AG09309 (cell line): ENCODE results near the gene ULK1.

Experiments
- DNase-seq: peaks from one replicate; pipeline ENCODE4 v3.0.0-alpha.2; 2010; ENCODE audit warnings: low read depth
- H3K4me3 ChIP-seq: 2 replicates; pipeline ENCODE4 v1.5.1; 2011; ENCODE audit warnings: mild to moderate bottlenecking, low read depth, low read length, moderate library complexity; ENCODE audit not compliant: control insufficient read depth
- CTCF ChIP-seq: IDR thresholded peaks from 2 replicates; pipeline ENCODE4 v1.5.1; 2011; ENCODE audit warnings: mild to moderate bottlenecking, low read depth, low read length, inconsistent platforms; ENCODE audit not compliant: insufficient read depth, control insufficient read depth; ENCODE audit errors: missing control alignments

Gene ULK1

GRCh38 chr12:131894313-131894860 lies at the start of gene ULK1:
Gene ULK1 (plus strand): TSS chr12:131894622. CDS start chr12:131895002, 380 bp downstream.
- no peak for TF ChIP-seq CTCF
- H3K4me3 ChIP-seq = peak within 1 kb of the TSS; percentile 93
- DNase-seq = no peak

GRCh38 chr12:131844656-131845055 lies 49.8 kb upstream of the ULK1 start:
- TF ChIP-seq CTCF = no peak
- H3K4me3 ChIP-seq = no peak overlapping the region
- DNase-seq = no peak

- H3K4me3 ChIP-seq = no peak overlapping the region
- DNase-seq = no peak
- no peak for TF ChIP-seq CTCF
Measured at GRCh38 chr12:131845121-131845520, 49.3 kb upstream of the ULK1 start.

GRCh38 chr12:131847456-131847855 lies 47.0 kb upstream of the ULK1 start:
- DNase-seq = no peak
- no peak overlapping the region for H3K4me3 ChIP-seq
- TF ChIP-seq CTCF = no peak

- no peak overlapping the region for H3K4me3 ChIP-seq
- no peak for TF ChIP-seq CTCF
- DNase-seq = no peak
Measured at GRCh38 chr12:131848753-131849152, 45.7 kb upstream of the ULK1 start.

GRCh38 chr12:131849700-131850553 lies 44.5 kb upstream of the ULK1 start:
- no peak for DNase-seq
- no peak overlapping the region for H3K4me3 ChIP-seq
- no peak for TF ChIP-seq CTCF
